Stimulated activated CD4-positive, alpha-beta T cell treated with anti-CD3 and anti-CD28 coated beads, Interleukin-1b, Interleukin-23, amount 100 ng/mL, for 24 hours (primary cell): ENCODE results near the gene ITPR2.

ENCODE experiments used
- DNase-seq, 4 experiments: peaks; one replicate each; pipeline ENCODE4 v3.0.0-alpha.2; 2020; ENCODE audit warnings: low read depth in 4 of 4, low spot score in 1 of 4

The ITPR2 gene

DNA sequence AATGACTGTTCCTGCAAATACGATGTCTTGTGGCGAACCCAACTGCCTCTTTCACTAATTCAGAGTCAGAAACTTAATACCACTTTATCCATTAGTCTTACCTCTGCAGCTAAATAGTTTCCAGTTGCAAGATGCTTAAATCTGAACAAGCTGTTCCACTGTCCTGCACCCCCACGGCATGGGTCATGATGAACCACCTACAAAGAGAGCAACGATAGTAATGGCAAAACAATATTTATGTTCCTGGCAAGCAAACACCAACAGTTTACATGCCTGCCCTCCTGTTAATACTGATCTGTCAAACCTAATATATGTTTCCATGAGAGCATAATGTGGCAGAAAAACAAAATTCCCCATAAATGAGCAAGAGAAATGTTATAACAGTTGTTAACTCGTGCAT lies 121.9 kb downstream of the ITPR2 start:
- DNase-seq, result no peak

DNA sequence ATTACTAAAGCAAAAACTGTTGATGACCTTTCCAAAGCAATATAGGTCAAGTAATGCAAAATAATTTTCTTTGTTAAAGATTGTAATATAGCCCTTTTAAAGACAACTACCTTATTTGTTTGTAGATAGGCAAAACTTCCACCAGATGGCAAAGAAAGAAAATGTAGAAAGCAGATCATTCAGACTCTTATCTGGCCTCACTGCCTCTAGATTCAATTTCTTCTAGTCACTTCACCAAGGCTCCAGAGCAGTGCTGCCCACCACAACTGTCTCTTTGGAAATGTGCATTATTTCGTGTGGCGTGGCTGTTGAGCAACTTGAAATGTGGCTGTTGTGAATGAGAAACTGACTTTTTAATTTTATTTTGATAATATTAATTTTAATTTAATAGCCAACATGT lies 127.1 kb downstream of the ITPR2 start:
- DNase-seq, result no peak

DNA sequence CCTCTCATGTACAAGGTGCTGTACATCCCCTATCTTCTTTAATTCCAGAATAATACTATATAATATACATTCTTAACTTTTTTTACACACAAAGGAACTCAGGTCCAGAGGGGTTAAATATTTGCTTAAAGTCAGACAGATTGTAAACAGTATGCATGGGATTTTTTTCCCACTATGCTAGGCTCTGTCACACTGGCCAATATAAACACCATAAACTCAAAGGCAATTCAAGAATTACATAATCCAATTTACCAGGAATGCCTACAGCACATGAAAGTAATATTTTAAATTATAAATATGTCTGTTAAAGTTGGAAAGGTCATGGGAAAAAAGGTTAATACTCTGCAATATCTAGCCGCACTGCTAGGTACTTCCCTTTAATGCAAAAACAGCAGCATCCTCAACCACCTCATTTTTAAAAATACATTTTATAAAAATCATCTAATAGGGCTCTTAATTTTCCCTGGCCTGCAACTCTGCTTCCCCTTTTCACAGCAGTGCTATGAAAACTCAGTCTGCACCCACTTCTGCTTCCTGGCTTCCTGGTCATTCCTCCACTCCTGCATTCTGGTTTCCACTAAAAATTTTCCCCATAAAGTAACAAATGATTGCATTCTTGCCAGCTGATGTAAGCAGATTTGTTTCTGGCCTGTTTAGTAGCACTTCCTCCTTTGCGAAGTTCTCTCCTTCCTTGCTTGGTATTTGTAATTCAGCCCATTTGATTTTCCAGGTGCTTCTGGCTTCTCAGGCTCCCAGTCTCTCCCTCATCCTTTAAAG lies 128.1 kb downstream of the ITPR2 start:
- DNase-seq, result no peak

DNA sequence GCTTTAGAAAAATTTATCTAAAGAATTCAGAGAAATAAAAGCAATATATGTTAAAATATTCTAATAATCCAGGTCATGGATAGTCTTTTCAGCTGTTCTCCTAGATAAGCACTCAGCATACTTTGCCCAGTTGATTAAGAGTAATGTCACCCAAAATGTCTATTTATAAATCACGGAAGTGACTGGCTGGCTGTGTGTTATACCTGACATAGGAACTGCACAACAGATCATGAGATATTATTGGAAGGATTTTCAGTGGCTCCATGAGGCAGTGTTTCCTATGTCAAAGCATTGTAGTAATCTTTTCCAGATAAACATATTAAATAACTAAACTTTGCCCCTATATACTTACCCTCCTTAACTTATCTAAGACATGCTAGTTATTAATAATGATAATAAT lies 128.8 kb downstream of the ITPR2 start:
- no peak for DNase-seq

DNA sequence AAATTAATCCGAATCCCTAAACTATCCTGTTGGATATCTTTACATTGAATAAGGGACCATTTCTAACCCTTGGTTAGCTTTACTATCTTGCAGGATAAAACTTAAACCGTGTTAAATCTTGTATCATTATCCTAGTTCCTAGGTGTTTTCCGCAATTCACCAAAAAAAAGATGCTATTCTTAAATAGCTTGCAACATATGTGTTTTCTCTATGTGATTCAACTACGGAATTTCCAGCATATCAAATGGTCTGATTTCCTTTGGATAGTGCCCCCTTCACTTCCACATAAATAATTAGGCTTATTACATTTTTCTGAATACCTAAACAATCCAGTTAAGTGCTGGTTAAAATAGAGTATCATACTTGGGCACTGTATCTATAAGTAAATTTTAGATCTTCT lies 130.3 kb downstream of the ITPR2 start:
- DNase-seq, result no peak

DNA sequence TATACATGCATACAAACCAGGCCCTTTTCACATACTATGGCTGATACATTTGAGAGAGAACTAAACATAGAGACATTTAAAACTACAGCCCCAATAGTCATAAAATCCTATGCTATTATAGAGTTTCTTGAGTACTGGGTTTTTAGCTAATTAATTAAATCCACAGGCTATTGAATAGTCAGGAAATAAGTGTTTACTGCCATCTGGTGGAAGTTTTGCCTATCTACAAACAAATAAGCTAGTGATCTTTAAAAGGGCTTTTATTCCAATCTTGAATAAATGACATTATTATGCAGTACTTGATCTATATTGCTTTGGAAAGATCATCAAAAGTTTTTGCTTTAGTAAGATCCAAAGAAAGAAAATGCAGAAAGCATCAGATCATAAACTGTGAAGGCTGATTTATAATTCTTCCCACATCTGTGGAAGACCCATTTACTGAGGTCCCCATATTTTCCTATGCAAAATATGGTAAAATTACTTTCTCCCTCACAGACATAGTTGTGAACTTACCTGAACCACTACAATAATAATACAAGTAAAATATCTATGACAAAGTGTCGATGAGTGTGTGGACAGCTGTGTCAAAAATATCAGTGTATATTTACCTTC lies 131.3 kb downstream of the ITPR2 start:
- DNase-seq, result no peak

DNA sequence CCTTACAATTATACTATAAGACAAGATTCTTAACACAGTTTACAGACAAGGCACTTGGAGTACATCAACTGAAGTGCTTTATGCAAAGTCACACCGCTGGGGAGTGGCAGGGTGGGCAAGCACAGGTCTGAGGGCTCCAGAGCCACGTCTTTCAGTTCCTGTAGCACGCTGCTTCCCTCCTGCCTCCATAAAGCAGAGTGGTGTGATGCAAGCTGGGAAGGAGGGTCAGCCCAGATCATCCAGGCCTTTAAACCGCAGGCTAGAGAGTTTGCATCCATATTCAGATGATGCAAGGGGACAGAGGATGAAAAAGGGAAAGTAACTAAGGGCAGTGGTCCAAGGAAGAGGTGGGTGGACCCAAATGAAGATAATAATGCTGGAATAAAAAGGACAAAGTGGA lies 132.6 kb downstream of the ITPR2 start:
- DNase-seq, result no peak

DNA sequence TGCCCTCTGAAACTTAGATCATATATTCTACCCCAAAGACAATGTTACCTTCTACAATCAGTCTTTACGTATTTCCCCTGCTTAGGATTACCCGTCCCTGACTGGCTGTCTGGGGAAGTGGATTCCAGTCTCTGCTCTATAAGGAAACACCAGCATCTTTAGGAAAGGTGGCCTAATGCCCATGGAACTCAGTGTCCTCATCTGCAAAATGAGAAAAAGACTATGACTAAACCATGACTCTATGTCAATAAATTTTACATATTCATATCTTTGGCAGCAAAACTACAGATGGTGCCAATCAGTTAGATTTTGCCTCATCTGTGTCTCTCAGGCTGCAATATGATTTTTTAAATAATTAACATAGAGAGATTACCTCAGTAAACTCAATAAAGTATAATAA lies 133.8 kb downstream of the ITPR2 start:
- DNase-seq, result no peak

DNA sequence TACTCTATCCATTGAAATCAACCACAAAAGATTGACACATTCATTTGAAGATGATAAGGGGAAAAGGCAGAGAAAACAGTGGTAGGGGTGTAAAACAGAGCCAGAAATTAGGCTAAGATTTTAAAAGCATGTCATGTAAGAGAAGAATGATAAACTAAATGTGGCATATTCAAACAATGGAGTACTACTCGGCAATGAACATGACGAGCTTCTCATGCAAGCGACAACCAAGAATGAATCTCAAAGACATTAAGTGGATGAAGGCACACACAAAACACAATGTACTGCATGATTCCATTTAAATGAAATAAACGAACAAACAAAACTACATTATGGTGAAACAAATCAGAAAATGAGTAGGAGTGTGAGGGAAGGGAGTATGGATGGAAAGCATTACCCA lies 134.8 kb downstream of the ITPR2 start:
- DNase-seq, result no peak

DNA sequence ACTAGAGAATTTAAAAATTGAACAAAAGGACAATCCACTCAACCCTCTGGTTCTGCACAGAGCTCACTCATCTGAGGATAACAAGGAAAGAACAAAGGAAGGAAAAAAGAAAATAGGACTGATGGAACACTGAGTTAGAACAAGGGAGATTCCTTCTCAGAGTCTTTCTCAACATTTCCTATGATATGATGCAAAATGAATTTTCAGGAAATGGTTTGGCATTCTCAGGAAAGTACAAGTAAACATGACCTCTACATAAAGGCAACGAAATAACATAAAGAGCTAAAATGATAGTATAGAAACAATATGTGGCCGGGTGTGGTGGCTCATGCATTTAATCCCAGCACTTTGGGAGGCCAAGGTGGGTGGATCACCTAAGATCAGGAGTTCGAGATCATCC lies 135.8 kb downstream of the ITPR2 start:
- no peak for DNase-seq

DNA sequence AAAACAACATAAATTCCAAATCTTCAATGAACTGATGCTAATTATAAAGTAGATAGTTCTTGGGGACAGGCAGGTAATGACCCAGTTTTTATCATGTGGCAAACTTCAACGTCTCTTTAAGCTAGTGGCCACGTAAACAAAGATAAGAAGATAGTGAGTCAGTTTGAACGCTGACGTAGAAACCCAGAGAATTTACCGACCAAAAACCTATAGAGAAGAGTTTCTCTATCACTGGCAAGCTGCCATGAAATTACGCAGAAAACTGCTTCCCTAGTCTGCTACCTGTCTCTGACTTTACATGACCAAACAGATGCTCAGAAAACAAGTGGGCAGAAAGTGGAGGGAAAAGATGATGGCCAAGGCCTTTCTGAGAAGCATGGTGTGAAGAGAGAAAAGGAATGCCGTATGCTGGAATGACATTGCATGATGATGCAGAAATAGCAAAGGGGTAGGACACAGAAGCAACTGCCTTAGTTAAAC lies 136.3 kb downstream of the ITPR2 start:
- DNase-seq, result no peak

DNA sequence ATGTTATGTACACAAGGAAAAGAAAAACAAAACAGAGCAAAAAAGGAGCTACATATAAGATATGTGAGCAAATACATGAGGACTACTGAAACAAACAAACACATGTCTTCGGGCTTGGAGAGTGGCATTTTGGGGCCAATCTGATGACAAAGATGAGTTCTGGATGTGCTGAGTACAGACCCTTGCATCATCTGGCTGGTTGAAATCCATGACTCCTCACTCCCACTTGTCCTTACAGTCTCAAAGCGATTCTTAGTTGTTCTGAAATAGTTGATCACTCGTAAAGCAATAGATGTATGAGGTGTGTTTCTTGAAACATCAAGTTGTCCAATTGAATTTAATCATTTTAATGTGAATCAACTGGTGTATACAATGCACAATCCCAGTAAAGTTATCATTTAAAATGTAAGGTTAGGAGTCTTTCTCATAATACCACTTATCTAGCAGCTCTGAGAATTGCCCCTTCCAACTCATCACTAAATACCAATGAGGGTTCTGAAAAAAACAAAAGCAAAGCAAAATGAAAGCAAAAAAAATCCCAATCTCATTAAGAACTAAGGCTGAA lies 136.9 kb downstream of the ITPR2 start:
- DNase-seq, result no peak

DNA sequence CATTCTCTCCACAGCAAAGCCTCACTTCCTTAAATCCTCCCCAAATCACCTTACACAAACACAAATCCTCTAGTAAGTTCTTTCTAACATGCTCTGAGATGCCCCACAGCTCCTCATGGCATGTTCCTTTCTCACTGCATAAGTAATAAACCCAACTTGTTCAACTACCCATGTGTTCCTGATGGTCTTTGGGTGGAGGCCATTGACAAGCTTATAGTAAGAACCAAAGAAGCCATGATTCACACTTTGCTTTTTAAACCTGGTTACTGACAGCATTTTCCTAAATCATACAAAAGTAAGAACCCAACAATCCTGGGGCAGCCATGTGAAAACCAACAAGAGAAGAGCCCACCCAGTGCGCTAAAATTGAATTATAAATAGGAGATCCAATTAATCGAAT lies 138.6 kb downstream of the ITPR2 start:
- no peak for DNase-seq

DNA sequence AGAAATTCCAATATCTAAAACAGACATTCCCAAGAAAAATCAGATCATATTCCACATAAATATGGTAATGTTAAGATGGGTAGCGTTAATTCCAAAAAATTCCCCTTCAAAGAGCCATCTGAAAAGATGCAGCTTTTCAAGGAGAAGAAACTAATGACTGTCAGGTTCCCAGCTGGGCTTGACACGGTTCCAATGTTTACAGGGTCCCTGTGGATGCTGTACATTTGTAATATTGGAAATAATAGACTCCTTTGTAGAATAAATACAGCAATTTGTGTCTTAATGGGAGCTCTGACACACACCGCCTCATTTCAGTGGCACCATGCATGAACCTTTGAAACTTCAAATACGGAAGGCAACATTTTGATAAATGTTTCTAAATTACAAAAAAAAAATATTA lies 140.6 kb downstream of the ITPR2 start:
- no peak for DNase-seq

DNA sequence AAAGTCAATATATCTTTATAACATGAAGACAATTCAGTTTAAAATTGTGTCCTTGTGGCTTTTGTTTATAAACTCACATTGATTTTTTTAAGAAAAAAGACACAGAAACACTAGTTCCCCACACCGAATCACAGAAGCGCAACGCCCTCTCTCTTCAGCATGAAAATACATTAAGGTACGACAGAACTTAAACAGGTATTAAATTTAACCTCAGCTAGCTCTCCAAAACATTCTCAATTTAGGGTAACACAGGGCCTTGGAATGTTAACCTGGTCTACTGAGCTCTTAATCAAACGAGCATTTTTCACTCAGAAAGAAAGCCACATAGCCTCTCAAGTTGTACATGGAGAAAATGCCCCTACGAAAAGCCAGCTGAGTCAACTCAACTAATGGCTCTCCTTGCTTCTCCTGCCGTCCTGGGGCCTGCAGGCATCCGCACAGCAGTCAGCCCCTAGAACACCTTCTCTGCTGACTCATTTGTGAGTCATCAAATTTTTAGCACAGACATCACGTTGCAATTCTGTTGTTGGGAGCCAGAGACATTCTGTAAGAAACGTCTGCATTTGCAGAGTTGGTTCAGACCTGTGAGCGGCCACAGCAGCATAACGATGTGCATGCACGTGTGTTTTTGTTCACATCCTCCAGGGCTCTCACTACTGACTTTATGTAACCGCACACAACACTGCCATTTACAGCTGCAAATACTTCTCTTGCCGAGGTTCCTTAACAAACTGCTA lies 141.6 kb downstream of the ITPR2 start:
- no peak for DNase-seq

DNA sequence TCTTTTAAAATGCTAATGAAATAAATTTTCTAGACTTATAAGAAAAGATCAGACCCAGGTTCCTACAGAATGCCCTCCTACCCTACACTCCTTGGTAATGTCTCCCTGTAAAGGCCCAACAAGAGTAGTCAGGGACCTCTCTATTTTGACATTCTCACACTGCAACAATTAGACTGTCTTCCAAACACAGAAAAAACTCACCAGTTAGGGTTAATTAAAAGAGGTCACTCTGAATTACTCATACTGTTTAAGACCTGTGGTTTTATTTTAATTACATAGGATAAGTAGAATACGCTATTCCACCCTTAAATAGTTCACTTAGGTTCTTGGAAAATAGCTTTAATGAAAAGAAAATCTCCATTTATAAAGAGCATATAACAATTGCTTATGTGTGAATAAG lies 142.4 kb downstream of the ITPR2 start:
- no peak for DNase-seq

DNA sequence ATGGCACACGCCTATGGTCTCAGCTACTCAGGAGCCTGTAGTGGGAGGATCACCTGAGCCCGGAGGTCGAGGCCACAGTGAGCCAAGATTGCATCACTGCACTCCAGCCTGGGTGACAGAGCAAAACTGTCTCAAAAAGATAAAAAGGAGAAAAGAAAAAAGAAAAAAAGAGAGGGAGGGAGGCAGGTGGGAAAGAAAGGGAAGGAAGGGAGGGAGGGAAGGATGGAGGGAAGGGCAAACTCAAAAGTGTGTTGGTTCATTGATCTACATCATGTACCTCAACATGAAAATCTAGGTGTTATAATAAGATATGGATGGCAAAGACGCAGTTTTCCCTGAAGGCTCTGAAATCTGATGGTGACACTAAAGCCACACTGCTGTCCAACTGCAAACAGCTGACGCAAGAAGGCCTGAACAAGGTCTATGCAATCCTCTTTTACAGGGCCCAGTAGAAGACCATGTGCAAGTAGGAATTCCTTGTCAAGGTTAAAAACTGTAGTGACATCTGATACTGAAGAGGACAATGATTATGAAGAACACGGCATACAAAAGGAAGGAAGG lies 143.6 kb downstream of the ITPR2 start:
- DNase-seq, result no peak

DNA sequence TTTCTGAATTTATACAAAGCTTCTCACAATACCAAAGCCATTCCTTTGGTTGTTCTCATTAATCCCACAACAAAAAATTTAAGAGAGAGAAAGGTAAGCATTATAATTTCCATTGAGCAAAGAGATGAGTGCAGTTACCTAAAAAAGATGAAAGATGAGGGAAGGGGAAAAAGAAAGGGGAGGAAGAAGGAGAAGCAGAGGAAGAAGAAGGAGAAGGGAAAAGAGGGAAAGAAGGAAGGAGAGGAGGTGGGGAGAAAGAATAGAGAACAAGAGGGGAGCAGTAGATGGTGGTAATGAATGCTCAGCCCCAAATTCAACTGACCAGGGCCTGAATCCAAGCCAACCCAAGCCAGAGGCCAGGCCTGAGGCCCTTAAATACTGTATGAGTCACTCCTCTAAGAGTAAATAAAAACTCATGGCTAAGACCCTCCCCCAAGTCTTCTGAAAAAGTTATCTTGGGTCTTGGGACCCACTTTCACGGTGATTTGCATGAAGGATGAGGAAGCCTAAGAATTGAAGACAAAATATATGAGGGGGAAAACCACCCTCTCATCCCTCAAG lies 144.6 kb downstream of the ITPR2 start:
- no peak for DNase-seq

DNA sequence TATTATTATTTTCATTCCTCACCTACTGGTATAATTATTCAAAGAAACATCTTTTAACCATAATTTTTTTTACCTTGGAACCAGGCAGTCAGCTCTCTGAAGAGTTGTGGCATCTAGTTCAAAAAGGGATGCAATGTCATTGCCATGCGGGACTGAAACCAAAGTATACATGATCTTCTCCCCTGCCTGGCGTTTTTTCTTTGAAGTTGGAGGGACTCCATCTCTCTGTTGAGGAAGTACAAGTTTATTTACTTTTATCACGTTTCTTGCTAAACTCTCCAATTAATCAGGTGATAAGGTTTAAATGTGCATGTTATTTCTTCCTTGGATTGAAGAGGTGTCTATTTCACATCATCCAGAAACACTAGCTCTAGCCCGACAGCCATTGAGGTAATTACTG lies 146.6 kb downstream of the ITPR2 start:
- no peak for DNase-seq

DNA sequence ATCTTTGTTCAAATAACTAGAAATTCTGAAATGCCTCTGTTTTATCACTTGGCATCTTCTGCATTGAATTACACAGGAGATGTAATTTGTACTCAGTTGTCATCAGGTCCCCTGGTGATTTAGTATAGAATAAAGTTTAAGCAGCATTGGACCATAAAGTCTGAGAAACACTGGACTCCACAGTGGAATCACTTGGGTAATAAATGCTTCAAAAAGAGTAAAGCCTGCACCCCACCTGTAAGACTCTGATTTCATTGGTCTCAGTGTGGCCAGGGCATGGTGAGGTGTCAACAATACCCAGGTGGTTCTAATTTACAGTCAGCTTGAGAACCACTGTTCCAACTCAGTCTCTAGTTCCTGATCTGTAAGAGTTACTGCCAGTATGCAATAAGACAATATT lies 148.9 kb downstream of the ITPR2 start:
- no peak for DNase-seq

DNA sequence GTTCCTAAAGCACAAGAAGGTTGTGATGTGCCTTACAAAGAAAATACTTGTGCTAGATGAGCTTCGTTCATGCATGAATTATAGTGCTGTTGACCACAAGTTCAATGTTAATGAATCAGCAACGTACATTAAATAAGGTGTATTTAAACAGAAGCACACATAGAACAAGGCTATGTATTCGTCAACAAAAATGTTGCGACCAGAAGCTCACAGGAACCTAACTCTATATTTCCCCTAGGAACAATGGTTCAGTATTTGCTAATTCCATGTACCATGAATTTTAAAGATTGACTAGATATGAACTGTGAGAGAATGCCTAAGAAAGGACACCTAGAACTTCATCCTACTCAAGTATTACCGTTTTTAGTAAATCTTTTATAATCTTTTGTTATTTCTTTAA lies 149.6 kb downstream of the ITPR2 start:
- no peak for DNase-seq
